HepG2 (cell line): ENCODE data around the gene SMG5.

ENCODE experiments used
- CC2D1A ChIP-seq: sonication (generic); formaldehyde crosslinking; IDR thresholded peaks from 2 replicates; pipeline ENCODE4 v1.8.1; 2023; ENCODE audit warnings: mild to moderate bottlenecking, missing genetic modification reagents
- EHMT2 ChIP-seq: fragments of 200-600 bp; sonication (generic); IDR thresholded peaks from 2 replicates; pipeline ENCODE4 v1.7.0; 2017; ENCODE audit warnings: antibody characterized with exemption, low read depth, low read length, borderline replicate concordance
- FOSL2 ChIP-seq: sonication (generic); formaldehyde crosslinking; IDR thresholded peaks from 2 replicates; pipeline ENCODE4 v1.4.0; 2020; ENCODE audit warnings: missing genetic modification reagents
- MAZ ChIP-seq, 2 experiments: sonication (generic) in 1 of 2; formaldehyde crosslinking in 1 of 2; IDR thresholded peaks; 2 replicates each; pipeline versions ENCODE4 v1.5.0 to v1.6.1; 2012 to 2020; ENCODE audit warnings: low read depth in 2 of 2, mild to moderate bottlenecking in 2 of 2, borderline replicate concordance in 1 of 2, improper control_type of control experiment in 1 of 2, low read length in 1 of 2, missing genetic modification reagents in 1 of 2, moderate library complexity in 1 of 2
- ONECUT2 ChIP-seq: sonication (generic); formaldehyde crosslinking; IDR thresholded peaks from 2 replicates; pipeline ENCODE4 v1.4.0; 2020; ENCODE audit warnings: missing genetic modification reagents
- RAD21 ChIP-seq: fragments of 450-650 bp; formaldehyde crosslinking; IDR thresholded peaks from 2 replicates; pipeline ENCODE4 v1.5.0; 2020; ENCODE audit warnings: mild to moderate bottlenecking
- SOX13 ChIP-seq, 3 experiments: fragments of 450-650 bp in 1 of 3; sonication (generic) in 1 of 3; formaldehyde crosslinking in 1 of 3; IDR thresholded peaks in 2 of 3; conservative IDR thresholded peaks in 1 of 3; 2 replicates each; pipeline versions ENCODE4 v1.5.0 to v1.6.1; 2016 to 2020; ENCODE audit warnings: antibody characterized with exemption in 1 of 3, mild to moderate bottlenecking in 1 of 3, missing compliant biosample characterization in 1 of 3, missing genetic modification reagents in 1 of 3, moderate library complexity in 1 of 3
- ZNF24 ChIP-seq: fragments of 450-650 bp; IDR thresholded peaks from 2 replicates; pipeline ENCODE4 v1.6.1; 2017; ENCODE audit warnings: antibody characterized with exemption, mild to moderate bottlenecking
- ZNF317 ChIP-seq: sonication (generic); formaldehyde crosslinking; IDR thresholded peaks from 2 replicates; pipeline ENCODE4 v1.5.0; 2020; ENCODE audit warnings: mild to moderate bottlenecking, missing genetic modification reagents
- TF ChIP-seq, protein P1 (sequence below): sonication (generic); formaldehyde crosslinking; IDR thresholded peaks from 2 replicates; pipeline ENCODE4 v1.4.0; 2020; ENCODE audit warnings: missing genetic modification reagents
- TF ChIP-seq, protein P2 (sequence below): sonication (generic); formaldehyde crosslinking; IDR thresholded peaks from 2 replicates; pipeline ENCODE4 v1.5.0; 2020; ENCODE audit warnings: mild to moderate bottlenecking, missing genetic modification reagents, moderate library complexity
- TF ChIP-seq, protein P3 (sequence below): sonication (generic); formaldehyde crosslinking; IDR thresholded peaks from 2 replicates; pipeline ENCODE4 v1.8.0; 2022; ENCODE audit warnings: missing genetic modification reagents, mild to moderate bottlenecking, borderline replicate concordance
- TF ChIP-seq, protein P4 (sequence below): sonication (generic); formaldehyde crosslinking; conservative IDR thresholded peaks from 2 replicates; pipeline ENCODE4 v1.8.0; 2022; ENCODE audit warnings: missing genetic modification reagents

DNA sequence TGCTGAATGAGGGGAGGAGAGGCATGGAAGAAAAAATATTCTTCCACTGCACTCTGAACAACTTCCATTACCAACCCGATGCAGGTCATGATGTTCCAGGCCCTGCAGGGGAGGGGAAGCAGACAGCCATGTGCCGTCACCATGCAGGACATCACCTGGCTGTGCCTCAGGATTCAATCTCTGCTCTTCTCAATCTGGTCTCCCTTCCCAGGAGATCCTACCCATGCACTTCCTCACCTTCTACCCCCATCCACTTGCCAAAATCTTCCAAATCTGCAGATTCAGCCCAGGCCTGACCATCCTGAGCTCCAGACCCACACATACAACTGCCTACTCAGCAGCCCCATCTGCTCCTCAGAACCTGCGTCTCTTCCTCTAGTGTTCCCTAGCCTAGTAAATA, 29.0 kb downstream of the SMG5 start:
- TF ChIP-seq MAZ (IDR thresholded peaks at IDR 0.05; ENCODE audit: borderline replicate concordance, low read depth, low read length) (no peak), MAZ (CRISPR knock-in tag; IDR thresholded peaks at IDR 0.05; ENCODE audit: low read depth) (no peak), EHMT2 (no peak), CC2D1A (CRISPR knock-in tag) (no peak), RAD21 (no peak), ONECUT2 (CRISPR knock-in tag) (no peak), ZNF24 (no peak), SOX13 (IDR thresholded peaks at IDR 0.05) (no peak), SOX13 (CRISPR knock-in tag; conservative IDR thresholded peaks at IDR 0.05 in 1 of 2, IDR thresholded peaks at IDR 0.05 in 1 of 2) (no peak), ZNF317 (CRISPR knock-in tag) (no peak), FOSL2 (CRISPR knock-in tag) (no peak)
- TF ChIP-seq, protein P1, sequence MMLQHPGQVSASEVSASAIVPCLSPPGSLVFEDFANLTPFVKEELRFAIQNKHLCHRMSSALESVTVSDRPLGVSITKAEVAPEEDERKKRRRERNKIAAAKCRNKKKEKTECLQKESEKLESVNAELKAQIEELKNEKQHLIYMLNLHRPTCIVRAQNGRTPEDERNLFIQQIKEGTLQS (CRISPR knock-in tag) = no peak
- TF ChIP-seq, protein P2, sequence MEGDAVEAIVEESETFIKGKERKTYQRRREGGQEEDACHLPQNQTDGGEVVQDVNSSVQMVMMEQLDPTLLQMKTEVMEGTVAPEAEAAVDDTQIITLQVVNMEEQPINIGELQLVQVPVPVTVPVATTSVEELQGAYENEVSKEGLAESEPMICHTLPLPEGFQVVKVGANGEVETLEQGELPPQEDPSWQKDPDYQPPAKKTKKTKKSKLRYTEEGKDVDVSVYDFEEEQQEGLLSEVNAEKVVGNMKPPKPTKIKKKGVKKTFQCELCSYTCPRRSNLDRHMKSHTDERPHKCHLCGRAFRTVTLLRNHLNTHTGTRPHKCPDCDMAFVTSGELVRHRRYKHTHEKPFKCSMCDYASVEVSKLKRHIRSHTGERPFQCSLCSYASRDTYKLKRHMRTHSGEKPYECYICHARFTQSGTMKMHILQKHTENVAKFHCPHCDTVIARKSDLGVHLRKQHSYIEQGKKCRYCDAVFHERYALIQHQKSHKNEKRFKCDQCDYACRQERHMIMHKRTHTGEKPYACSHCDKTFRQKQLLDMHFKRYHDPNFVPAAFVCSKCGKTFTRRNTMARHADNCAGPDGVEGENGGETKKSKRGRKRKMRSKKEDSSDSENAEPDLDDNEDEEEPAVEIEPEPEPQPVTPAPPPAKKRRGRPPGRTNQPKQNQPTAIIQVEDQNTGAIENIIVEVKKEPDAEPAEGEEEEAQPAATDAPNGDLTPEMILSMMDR (CRISPR knock-in tag) = no peak
- TF ChIP-seq, protein P3, sequence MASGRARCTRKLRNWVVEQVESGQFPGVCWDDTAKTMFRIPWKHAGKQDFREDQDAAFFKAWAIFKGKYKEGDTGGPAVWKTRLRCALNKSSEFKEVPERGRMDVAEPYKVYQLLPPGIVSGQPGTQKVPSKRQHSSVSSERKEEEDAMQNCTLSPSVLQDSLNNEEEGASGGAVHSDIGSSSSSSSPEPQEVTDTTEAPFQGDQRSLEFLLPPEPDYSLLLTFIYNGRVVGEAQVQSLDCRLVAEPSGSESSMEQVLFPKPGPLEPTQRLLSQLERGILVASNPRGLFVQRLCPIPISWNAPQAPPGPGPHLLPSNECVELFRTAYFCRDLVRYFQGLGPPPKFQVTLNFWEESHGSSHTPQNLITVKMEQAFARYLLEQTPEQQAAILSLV = no peak
- TF ChIP-seq, protein P4, sequence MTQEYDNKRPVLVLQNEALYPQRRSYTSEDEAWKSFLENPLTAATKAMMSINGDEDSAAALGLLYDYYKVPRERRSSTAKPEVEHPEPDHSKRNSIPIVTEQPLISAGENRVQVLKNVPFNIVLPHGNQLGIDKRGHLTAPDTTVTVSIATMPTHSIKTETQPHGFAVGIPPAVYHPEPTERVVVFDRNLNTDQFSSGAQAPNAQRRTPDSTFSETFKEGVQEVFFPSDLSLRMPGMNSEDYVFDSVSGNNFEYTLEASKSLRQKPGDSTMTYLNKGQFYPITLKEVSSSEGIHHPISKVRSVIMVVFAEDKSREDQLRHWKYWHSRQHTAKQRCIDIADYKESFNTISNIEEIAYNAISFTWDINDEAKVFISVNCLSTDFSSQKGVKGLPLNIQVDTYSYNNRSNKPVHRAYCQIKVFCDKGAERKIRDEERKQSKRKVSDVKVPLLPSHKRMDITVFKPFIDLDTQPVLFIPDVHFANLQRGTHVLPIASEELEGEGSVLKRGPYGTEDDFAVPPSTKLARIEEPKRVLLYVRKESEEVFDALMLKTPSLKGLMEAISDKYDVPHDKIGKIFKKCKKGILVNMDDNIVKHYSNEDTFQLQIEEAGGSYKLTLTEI = no peak
